ENCODE measurements around the gene SPOCK1.

DNA sequence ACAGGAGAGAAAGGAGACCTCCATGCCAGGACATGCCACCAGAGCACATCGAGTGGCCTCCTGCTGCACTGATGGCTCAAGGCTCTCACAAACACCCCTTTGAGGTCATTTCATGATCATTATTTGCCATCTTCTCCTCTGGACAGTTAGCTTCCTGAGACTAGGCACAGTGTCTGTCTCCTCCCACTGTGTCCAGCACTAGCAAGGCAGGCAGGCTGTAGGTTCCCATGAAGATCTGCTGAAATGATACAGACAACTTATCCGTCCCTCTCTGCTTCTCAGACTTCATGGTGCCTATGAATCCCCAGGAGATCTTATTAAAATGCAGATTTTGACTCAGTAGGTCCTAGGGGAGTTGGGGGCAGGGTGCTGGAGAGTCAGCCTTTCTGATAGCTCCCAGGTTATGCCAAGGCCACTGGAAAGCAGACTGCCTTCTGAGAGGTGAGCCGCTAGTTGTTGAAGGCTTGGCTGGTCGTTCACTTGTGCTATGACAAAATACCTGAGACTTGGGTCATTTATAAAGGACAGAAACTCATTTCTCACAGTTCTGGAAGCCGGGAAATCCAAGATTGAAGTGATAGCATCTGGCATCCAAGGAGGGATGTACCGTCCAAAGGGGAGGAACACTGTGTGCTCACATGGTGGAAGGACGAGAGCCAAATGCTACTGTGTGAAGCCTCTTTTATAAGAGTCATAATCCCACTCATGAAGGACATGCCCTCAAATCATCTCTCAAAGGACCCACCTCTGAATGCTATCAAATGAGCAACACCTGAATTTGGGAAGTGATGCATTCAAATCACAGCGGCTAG is 183.4 kb downstream of the SPOCK1 start:
- TF ChIP-seq, protein P1, sequence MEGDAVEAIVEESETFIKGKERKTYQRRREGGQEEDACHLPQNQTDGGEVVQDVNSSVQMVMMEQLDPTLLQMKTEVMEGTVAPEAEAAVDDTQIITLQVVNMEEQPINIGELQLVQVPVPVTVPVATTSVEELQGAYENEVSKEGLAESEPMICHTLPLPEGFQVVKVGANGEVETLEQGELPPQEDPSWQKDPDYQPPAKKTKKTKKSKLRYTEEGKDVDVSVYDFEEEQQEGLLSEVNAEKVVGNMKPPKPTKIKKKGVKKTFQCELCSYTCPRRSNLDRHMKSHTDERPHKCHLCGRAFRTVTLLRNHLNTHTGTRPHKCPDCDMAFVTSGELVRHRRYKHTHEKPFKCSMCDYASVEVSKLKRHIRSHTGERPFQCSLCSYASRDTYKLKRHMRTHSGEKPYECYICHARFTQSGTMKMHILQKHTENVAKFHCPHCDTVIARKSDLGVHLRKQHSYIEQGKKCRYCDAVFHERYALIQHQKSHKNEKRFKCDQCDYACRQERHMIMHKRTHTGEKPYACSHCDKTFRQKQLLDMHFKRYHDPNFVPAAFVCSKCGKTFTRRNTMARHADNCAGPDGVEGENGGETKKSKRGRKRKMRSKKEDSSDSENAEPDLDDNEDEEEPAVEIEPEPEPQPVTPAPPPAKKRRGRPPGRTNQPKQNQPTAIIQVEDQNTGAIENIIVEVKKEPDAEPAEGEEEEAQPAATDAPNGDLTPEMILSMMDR (IDR thresholded peaks at IDR 0.05 in 8 of 11, conservative IDR thresholded peaks at IDR 0.05 in 3 of 11): no peak
- TF ChIP-seq POLR2AphosphoS5 (IDR thresholded peaks at IDR 0.05) (no peak), POLR2A (IDR thresholded peaks at IDR 0.05) (no peak)
